GM10847 (cell line): ENCODE results near the gene ARHGEF19.

ENCODE experiments used
- POLR2A ChIP-seq: IDR thresholded peaks from 2 replicates; pipeline ENCODE4 v1.6.1; 2011; ENCODE audit not compliant: insufficient read length; ENCODE audit errors: extremely low read depth

ARHGEF19 gene

DNA sequence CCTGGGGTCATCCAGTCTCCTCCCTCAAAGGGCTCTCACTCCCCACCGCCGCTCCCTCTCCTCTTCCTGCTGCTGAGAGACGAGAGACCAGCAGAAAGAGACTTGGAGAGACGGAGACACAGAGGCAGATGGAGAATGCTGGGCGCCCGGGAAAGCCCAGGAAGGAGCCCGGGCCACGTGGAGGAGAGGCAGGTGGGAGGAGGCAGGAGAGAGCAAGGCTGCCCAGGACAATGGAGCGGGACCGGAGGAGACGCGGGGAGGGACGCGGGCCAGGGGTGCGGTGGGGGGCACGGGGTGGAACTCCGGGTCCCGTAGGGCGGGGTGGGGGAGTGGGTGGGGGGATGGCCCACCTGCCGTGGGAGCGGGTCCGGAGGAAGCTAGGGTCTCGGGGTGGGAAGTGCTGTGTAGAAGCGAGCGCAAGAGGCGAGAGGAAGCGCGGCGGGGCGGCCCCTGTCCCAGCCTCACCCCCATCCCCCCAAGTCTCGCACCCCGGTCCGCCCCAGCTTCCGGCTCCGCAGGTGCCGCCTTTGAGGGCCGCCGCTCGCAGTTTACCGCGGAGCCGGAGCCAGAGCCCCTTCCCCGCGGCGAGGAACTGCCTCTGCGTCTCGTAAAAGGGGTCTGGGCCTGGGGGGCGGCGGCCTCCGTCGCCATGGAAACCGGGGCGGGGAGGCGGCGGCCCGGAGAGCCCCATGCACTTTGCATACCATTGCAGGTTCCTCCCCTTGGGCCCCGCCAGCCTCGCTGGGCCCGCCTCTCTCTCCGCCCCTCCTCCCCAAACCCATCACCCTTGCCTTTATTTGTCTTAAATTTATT, 44.9 kb downstream of the ARHGEF19 start:
- TF ChIP-seq POLR2A: no peak

DNA sequence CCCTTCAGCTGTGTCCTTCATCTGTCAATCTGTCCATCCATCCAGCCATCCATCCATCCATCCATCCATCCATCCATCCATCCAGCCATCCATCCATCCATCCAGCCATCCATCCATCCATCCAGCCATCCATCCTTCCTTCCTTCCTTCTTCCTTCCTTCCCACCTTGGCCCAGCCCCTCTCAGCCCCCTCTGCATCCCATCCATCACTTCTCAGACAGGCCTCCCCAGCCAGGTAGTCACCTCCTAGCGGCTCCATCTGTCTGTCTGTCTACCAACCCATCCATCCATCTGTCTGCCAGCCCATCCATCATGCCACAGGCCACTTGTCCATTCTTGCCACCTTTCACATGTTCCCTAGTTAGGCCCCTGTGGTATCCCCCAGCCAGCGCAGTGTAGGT, 46.3 kb downstream of the ARHGEF19 start:
- TF ChIP-seq POLR2A: no peak

DNA sequence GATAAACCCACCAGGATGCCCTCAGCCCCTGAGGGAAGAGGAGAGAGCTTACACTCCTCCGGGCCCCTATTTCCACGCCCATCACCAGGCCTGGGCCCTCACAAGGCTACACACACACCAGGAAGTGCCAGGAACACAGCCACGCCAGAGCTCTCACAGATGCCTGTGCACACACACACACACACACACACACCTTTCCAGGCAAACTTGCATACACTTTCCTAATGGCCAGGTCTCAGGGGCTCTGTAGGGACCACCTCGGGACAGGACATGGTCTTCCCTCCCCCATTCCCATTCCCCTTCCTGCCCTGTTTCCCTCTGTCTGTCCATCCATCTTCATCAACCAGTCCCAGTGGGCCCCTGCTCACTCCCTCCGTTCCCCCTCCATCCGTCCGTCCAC, 46.9 kb downstream of the ARHGEF19 start:
- no peak for TF ChIP-seq POLR2A

DNA sequence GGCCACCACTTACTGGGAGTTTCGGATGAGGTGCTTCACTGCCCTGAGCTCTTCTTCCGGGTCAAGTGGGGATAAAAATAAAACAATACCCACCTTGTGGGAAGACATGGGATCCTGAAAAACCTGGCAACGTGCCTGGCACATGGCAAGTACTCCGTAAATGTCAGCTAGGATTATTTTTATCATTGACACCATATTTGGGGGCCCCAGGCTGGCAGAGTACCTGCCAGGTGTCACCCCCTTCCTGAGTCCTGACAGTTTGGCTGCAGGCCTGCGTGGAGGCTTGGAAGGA, 47.4 kb downstream of the ARHGEF19 start:
- TF ChIP-seq POLR2A: no peak

DNA sequence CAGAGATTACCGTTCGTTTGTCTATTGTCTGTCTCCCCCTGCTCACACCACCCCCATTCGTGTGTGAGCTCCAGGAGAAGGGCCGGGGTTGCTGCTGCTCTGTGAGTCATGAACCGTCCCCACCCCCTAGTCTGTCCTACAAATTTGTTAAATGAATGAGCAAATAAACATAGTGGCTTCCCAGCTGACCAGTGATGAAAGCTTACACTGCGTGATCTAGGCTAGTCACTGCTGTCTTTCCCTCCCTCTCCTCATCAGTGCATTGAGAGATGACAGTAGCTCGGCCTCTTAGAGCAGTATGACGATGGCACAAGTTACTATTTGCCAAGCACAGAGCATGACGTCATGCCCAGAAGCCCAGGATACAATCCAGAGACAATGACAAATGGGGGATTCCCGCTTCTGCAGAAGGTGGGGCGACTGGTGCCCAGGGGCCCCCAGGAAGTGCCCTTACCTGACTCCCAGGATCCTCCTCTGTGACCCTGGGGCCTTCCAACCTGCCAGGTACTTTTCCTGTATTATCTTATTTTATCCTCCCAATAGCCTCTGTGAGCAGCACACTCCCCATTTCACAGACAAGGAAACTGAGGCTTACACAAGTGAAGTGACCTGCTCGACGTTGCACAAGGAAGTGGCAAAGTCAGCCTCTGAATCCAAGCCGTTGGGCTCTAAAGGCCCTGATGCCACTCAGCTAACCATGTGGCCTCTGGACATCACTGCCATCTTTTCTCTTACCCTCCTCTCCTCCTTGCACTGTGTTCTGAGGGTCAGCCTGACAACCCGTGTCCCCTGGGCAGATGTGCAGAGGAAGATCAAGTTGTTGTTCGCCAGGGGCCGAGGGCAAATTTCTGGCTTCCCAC, 48.0 kb downstream of the ARHGEF19 start:
- TF ChIP-seq POLR2A: no peak

DNA sequence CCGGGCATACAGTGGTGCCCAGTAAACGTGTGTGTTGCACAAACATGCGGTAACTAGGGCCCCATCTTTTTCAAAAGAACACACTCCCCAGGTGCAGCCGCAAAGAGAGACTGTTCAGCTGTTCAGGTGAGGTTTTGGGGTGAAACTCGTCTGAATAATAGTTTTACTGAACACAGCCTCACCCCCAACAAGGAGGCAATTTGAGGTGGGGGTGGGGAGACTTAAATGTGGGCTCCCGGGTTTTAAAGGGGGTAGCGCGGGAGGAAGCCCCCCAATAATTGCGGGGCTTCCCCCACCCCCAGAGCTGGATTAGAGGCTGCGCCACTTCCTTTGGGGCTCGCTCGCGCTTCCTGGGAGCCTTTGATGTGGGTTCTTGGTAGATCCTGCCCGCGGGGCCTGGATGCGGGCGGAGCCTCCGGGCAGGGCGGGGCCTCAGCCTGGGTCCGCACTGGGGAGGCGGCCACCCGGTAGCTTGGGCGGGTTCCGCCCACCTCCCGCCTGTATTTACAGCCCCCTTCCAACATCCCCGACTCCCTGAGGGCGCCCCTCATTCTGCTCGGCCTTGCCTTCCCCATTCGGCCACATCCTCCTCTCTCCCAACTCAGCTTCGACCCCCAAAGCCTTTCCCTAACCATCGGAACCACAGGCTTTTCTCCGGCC, 50.2 kb downstream of the ARHGEF19 start:
- TF ChIP-seq POLR2A: no peak

DNA sequence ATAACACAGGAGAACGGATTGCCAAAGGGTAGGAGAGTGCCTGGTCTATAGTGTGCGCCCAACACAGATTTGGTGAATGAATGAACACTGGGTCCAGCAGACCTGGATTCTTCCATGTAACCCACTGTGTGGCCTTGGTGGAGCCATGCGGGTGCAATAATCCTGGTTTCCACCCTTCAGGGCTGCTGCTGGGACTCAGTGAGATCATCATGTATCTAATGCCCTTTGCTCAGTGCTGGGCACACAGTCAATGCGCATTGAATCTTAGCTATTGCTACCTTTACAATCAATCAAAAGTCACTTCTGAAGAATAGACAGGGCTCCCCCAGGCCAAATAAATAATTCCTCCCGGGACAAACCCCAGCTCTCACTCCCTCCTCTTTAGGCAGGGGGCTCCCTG, 50.7 kb downstream of the ARHGEF19 start:
- TF ChIP-seq POLR2A: no peak

DNA sequence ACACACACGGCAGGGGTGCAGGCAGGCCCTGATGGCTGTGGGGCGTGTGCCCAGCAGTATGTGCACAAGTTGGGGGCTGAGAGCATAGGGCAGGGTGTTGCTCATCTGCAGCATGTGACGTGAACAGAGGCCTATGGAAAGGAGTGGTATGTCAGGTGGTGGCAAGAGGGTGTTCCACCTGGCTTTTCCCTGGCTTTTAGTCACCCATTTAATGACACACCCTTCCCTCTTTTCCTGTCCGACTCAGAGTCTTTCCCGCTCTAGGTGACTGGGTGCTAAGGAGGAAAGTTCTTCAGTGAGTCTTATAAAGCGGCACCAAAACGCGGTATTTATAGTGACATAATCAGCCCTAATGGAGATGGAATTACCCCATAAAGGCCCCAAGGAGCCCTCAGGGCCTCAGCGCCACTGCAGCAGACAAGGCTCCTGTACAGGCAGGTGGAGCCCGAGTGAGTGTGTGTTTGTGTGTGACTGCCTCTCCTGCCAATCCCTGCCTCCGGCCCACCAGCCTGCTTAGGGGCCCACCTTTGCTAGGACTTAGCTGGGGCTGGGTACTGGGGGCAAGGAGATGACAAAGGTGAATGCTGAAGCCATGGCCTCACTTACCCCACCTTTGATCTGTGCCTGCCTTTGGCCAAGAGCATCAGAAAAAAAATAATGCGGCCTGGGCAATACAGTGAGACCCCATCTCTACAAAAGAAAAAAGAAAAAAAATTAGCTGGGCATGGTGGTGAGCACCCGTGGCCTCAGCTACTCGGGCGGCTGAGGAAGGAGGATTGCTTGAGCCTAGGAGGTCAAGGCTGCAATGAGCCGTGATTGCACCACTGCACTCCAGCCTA, 53.2 kb downstream of the ARHGEF19 start:
- TF ChIP-seq POLR2A: no peak

DNA sequence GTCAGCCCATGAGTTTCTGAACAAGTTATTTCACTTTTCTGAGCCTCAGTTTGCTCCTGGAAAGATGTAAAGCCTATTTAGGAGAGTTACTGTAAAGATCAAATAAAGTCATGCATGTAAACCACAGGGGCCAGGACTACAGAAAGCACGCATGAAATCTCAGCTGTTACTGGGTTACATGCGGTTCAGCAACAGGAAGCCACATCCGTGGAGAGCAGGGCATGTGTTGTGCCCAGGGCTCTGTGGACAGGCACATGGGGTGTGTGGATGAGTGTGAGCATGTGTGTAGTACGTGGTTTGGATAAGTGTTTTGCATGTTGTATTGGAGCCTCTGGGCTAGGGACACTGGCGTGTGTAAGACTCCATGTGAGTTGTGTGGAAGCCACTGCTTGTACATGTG, 54.4 kb downstream of the ARHGEF19 start:
- no peak for TF ChIP-seq POLR2A

DNA sequence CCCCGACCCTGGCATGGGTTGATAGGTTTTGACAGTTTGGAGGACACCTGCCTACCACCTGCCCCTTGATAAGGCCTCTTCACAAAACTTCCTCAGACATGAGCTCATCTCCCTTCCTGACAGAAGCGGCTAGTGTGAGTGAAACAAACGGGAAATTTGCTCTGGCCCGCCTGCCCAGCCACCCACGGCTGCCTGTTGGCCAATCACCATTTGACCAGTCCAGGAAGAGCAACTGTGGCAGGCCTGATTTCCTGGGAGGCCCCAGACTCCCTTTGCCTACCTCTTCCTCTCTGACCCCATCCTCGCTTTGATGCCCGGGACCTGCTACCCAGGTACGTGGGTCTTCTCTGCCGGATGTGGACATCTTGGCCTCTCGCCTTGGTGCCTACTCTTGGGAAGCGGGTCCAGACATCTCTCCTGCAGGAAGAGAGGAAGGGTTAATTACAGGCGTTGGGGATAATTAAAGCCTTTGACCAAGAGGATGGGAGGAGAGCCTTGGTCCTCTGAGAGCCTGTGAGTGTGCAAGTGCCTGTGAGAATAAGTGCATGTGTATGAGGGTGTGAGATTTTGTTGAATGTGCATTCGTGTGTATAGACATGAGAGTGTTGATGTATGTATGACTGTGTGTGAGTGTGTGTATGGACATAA, 55.5 kb downstream of the ARHGEF19 start:
- TF ChIP-seq POLR2A: no peak

DNA sequence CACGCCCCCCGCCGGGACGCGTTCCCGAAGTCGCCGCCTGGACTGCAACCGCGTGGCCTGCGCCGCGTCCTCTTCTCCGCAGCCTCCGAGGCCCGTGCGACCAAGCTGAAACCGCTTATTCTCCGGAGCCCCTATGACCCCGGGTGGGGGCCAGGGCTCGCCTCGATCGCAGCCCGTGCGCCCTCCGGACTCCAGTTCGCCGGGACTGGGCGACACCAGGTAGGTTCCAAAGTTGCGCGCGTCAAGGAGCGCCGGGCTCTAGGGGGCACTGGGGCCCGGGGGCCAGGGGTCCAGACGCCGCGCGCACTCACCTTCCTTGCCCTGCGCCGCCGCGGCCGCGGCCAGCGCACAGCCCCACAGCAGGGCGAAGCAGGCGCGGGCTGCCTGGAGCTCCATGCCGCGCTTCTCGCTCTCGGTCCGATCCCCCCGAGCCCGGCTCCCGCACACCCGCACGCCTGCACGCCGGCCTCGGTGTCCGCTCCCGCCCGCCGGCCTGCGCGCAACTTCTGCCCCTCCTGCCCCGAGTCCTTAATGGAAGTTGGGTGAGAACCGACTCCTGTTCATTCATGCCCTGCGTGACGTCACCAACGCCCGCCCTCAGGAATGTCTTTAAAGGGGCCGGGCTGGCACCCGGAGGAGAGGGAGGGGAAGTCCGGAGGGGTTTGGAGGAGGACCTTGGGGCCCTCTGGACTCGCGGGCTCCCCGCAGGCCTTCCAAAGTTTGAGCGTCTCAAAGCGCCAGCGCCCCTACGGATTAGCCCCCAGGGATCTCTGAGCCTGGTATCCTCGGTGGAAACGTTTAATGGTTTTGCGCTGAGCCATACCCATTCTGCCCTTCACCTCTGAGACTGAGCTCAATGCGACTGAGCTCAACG, 56.7 kb downstream of the ARHGEF19 start, which contains the start of gene EPHA2:
TSS of gene EPHA2 (minus strand) at position 533 of the 874 bp plus-strand sequence. CDS start at position 396, 137 bp downstream.
- no peak for TF ChIP-seq POLR2A

DNA sequence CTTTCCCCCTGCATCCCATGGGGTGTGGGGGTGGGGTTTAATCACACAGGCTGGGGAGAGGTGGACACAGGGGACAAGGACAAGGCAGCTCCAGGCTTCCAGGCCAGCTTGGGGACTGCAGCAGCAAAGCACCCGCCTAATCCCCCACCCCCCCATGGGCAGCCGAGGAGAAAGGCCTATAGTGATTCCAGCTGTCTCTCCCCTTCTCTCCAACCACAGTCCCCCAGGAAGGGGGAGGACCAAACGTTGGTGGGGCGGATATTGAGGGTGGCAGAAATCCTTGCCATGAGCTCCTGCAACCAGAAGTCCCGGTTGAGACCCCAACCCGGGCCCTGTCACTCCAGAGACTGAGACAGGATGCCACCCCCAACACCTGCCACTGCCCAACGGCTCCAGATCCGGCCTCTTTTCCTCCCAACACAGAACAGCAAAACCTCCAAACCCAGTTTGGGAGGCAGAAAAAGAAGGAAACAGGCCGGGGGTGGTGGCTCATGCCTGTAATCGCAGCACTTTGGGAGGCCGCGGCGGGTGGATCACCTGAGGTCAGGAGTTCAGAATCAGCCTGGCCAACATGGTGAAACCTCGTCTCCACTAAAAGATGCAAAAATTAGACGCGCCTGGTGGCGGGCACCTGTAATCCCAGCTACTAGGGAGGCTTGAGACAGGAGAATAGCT, 58.3 kb downstream of the ARHGEF19 start:
- TF ChIP-seq POLR2A: no peak

DNA sequence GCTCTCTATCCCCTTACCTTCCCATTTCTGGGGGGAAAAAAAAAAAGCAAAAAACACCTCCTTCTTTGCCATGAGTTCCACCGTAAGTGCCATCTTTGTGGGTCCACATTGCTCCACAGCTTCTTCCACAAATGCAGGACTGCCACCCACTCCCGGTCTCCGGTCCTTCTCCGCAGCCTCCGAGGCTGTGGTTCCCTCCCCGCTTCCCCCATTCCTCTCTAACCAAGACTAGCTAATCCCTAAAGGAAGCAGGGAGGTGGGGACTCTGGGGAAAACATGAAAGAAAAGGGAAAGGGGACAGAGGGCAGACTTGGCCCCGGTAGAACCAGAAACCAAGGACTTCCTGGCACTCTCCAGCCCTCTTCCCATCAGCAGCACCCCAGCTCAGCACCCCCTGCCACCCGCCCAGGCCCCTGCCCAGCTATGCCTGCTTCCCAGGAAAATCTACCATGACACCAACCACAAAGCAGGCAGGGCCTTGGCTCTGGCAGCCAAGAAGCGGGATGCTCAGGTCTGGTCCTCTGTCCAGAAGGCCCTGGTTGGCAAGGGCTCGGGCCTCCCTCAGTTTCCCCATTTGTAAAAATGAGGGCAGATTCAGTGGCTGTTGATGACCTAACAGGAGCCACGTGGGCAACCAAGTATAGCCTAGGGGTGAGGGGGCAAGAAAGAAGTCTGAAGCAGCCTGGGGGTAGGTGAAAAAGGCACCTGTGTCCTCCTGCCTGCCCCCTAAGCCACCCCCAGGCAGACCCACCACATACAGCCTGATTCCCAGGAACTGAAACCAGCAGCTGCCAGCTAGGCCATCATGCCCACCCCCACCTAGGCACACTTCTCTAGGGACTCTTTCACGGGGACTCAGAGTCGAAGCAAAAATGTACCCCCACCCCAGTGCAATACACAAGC, 59.1 kb downstream of the ARHGEF19 start:
- no peak for TF ChIP-seq POLR2A
